ENCODE measurements around the gene HBA1. TPM values are rescaled to one million over a fixed set of nuclear protein-coding genes. Genes with fewer than 3 reads are reported as not detected.

The HBA1 gene
- total RNA-seq, 2 donors from 2014 or later = 7.4 to 50.3 TPM

DNA sequence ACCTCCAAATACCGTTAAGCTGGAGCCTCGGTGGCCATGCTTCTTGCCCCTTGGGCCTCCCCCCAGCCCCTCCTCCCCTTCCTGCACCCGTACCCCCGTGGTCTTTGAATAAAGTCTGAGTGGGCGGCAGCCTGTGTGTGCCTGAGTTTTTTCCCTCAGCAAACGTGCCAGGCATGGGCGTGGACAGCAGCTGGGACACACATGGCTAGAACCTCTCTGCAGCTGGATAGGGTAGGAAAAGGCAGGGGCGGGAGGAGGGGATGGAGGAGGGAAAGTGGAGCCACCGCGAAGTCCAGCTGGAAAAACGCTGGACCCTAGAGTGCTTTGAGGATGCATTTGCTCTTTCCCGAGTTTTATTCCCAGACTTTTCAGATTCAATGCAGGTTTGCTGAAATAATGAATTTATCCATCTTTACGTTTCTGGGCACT lies 928 bp downstream of the HBA1 start:
- H3K36me3 ChIP-seq = no peaks in the 10 kb centered on the region
- no peak for DNase-seq
- H3K27ac ChIP-seq = no peak overlapping the region
- intact Hi-C loops (cut with DNase I) = no loop called here
- H3K9ac ChIP-seq (ENCODE audit: low read depth in 2 of 2, low read length in 2 of 2) = no peak overlapping the region
- H3K27me3 ChIP-seq = peaks cover 59% of the 10 kb centered on the region
- peaks cover 11% of the 10 kb centered on the region for H3K4me1 ChIP-seq
- TF ChIP-seq, protein P1, sequence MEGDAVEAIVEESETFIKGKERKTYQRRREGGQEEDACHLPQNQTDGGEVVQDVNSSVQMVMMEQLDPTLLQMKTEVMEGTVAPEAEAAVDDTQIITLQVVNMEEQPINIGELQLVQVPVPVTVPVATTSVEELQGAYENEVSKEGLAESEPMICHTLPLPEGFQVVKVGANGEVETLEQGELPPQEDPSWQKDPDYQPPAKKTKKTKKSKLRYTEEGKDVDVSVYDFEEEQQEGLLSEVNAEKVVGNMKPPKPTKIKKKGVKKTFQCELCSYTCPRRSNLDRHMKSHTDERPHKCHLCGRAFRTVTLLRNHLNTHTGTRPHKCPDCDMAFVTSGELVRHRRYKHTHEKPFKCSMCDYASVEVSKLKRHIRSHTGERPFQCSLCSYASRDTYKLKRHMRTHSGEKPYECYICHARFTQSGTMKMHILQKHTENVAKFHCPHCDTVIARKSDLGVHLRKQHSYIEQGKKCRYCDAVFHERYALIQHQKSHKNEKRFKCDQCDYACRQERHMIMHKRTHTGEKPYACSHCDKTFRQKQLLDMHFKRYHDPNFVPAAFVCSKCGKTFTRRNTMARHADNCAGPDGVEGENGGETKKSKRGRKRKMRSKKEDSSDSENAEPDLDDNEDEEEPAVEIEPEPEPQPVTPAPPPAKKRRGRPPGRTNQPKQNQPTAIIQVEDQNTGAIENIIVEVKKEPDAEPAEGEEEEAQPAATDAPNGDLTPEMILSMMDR (IDR thresholded peaks at IDR 0.05) = no peak
- no peak overlapping the region for H3K4me3 ChIP-seq
- no peaks in the 10 kb centered on the region for H3K9me3 ChIP-seq

DNA sequence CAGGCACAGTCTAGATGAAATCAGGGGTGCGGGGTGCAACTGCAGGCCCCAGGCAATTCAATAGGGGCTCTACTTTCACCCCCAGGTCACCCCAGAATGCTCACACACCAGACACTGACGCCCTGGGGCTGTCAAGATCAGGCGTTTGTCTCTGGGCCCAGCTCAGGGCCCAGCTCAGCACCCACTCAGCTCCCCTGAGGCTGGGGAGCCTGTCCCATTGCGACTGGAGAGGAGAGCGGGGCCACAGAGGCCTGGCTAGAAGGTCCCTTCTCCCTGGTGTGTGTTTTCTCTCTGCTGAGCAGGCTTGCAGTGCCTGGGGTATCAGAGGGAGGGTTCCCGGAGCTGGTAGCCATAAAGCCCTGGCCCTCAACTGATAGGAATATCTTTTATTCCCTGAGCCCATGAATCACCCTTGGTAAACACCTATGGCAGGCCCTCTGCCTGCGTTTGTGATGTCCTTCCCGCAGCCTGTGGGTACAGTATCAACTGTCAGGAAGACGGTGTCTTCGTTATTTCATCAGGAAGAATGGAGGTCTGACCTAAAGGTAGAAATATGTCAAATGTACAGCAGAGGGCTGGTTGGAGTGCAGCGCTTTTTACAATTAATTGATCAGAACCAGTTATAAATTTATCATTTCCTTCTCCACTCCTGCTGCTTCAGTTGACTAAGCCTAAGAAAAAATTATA lies 1.6 kb downstream of the HBA1 start:
- peaks cover 11% of the 10 kb centered on the region for H3K4me1 ChIP-seq
- H3K4me3 ChIP-seq = no peak overlapping the region
- no peaks in the 10 kb centered on the region for H3K9me3 ChIP-seq
- intact Hi-C loops (cut with DNase I) = no loop called here
- no peaks in the 10 kb centered on the region for H3K36me3 ChIP-seq
- TF ChIP-seq, protein P1 (IDR thresholded peaks at IDR 0.05) = no peak
- H3K9ac ChIP-seq (ENCODE audit: low read depth in 2 of 2, low read length in 2 of 2) = no peak overlapping the region
- no peak for DNase-seq
- no peak overlapping the region for H3K27ac ChIP-seq
- peaks cover 59% of the 10 kb centered on the region for H3K27me3 ChIP-seq

DNA sequence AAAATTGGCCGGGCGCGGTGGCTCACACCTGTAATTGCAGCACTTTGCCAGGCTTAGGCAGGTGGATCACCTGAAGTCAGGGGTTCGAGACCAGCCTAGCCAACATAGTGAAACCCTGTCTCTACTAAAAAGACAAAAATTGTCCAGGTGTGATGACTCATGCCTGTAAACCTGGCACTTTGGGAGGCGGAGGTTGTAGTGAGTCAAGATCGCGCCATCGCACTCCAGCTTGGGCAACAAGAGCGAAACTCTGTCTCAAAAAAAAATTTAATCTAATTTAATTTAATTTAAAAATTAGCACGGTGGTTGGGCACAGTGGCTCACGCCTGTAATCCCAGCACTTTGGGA lies 2.2 kb downstream of the HBA1 start:
- TF ChIP-seq, protein P1 (IDR thresholded peaks at IDR 0.05) = no peak

DNA sequence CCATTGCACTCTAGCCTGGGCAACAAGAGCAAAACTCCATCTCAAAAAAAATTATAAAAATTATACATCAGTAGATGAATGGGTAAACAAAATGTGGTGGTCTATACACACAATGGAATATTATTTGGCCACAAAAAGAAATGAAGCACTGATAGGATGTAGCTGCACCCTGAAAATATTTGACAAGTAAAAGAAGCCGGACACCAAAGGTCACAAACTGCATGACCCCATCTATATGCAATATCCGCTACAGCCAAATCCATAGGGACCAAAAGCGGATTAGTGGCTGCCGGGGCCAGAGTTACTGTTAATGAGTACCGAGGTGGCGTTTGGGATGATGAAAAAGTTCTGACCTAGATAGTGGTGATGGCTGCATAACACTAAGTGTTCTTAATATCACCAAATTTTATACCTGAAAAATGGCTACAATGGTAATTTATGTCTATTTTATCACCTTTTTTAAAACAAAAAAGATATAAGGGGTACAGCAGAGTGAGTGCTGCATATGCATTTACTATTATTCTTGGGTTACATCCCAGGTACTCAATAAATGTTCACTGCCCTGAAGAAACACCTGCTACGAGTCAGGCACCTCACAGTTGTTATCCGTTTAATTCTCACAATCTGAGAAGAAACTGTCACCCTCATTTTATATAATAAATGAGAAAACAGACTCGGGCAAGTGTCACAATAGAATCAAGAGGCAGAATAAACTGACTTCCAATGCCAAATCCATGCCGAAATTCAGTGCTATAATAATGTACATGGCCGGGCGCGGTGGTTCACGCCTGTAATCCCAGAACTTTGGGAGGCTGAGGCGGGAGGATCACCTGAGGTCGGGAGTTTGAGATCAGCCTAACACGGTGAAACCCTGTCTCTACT lies 3.0 kb downstream of the HBA1 start:
- Histone ChIP-seq H3K27me3 (peaks cover 56% of the 10 kb centered on the region), H3K9me3 (no peaks in the 10 kb centered on the region), H3K4me3 (no peak overlapping the region), H3K9ac (ENCODE audit: low read depth in 2 of 2, low read length in 2 of 2) (no peak overlapping the region), H3K36me3 (no peaks in the 10 kb centered on the region), H3K27ac (no peak overlapping the region), H3K4me1 (peaks cover 11% of the 10 kb centered on the region)
- no peak for DNase-seq
- TF ChIP-seq, protein P1 (IDR thresholded peaks at IDR 0.05) = no peak
- intact Hi-C loops (cut with DNase I) = loop anchor here (5.0 kb wide), 1 partner anchor 72 kb away; no protein-coding TSS in a partner anchor

More for the DNA sequence above, 2.2 kb downstream of the HBA1 start:
- H3K4me3 ChIP-seq = no peak overlapping the region
- no peak overlapping the region for H3K9ac ChIP-seq (ENCODE audit: low read depth in 2 of 2, low read length in 2 of 2)
- intact Hi-C loops (cut with DNase I) = no loop called here
- H3K36me3 ChIP-seq = no peaks in the 10 kb centered on the region
- no peak for DNase-seq
- peaks cover 56% of the 10 kb centered on the region for H3K27me3 ChIP-seq
- no peak overlapping the region for H3K27ac ChIP-seq
- no peaks in the 10 kb centered on the region for H3K9me3 ChIP-seq
- peaks cover 11% of the 10 kb centered on the region for H3K4me1 ChIP-seq

DNA sequence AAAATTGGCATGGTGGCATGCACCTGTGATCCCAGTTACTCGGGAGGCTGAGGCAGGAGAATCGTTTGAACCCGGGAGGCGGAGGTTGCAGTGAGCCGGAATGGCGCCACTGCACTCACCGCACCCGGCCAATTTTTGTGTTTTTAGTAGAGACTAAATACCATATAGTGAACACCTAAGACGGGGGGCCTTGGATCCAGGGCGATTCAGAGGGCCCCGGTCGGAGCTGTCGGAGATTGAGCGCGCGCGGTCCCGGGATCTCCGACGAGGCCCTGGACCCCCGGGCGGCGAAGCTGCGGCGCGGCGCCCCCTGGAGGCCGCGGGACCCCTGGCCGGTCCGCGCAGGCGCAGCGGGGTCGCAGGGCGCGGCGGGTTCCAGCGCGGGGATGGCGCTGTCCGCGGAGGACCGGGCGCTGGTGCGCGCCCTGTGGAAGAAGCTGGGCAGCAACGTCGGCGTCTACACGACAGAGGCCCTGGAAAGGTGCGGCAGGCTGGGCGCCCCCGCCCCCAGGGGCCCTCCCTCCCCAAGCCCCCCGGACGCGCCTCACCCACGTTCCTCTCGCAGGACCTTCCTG lies 3.7 kb downstream of the HBA1 start, which contains the start of gene HBQ1:
Gene HBQ1, plus strand, starts transcription at position 359 of the 575 bp plus-strand sequence. Its CDS starts 28 bp downstream, at position 387.
- Histone ChIP-seq H3K4me3 (peak within 1 kb of the TSS; percentile 20), H3K36me3 (no peaks in the 10 kb centered on the region), H3K27ac (no peak within 1 kb of the TSS), H3K4me1 (peaks cover 11% of the 10 kb centered on the region), H3K9ac (ENCODE audit: low read depth in 2 of 2, low read length in 2 of 2) (peak within 1 kb of the TSS in 1 of 2 donors; percentile 30), H3K9me3 (no peaks in the 10 kb centered on the region), H3K27me3 (peaks cover 48% of the 10 kb centered on the region)
- TF ChIP-seq, protein P1 (IDR thresholded peaks at IDR 0.05) = peak; percentile 23
- DNase-seq = no peak
- intact Hi-C loops (cut with DNase I) = loop anchor here (5.0 kb wide), 1 partner anchor 73 kb away; no protein-coding TSS in a partner anchor

Data from colonic mucosa (tissue), 4 donors.